Kidney (tissue), 14 donors: ENCODE results near the gene SASH1. TPM values are rescaled to one million over a fixed set of nuclear protein-coding genes. Genes with fewer than 3 reads are reported as not detected.

Source experiments
- DNase-seq, 5 donors: peaks; one replicate each; pipeline ENCODE4 v3.0.0-alpha.2; 2013 to 2020
- FAIRE-seq: peaks from 2 replicates; lab custom pipeline; 2012; peaks lifted over from hg19 to GRCh38; lab: Jason Lieb, UNC
- H3K27ac ChIP-seq, 2 donors: one replicate each; pipeline ENCODE4 v1.7.0; 2013; ENCODE audit warnings: low read depth in 2 of 2, low read length in 2 of 2, inconsistent platforms in 1 of 2
- H3K27me3 ChIP-seq: one replicate; pipeline ENCODE4 v1.7.1; 2013; ENCODE audit warnings: low read length, inconsistent platforms; ENCODE audit not compliant: control insufficient read depth, insufficient read depth
- H3K36me3 ChIP-seq, 3 donors: one replicate each; pipeline versions ENCODE4 v1.7.0 to v1.7.1; 2013; ENCODE audit warnings: low read length in 3 of 3, control low read depth in 1 of 3, inconsistent platforms in 1 of 3; ENCODE audit not compliant: insufficient read depth in 3 of 3, control insufficient read depth in 2 of 3
- H3K4me1 ChIP-seq, 3 donors: one replicate each; pipeline versions ENCODE4 v1.7.0 to v1.7.1; 2013; ENCODE audit warnings: low read length in 3 of 3, inconsistent platforms in 1 of 3, low read depth in 1 of 3; ENCODE audit not compliant: control insufficient read depth in 2 of 3, insufficient read depth in 2 of 3
- H3K4me3 ChIP-seq, 3 donors: one replicate each; pipeline versions ENCODE4 v1.7.0 to v1.8.1; 2013; ENCODE audit warnings: low read length in 3 of 3, control low read depth in 1 of 3, inconsistent platforms in 1 of 3
- H3K9ac ChIP-seq, 3 donors: one replicate each; pipeline versions ENCODE4 v1.7.0 to v1.7.1; 2013; ENCODE audit warnings: low read length in 3 of 3, control low read depth in 1 of 3, inconsistent platforms in 1 of 3
- H3K9me3 ChIP-seq, 3 donors: one replicate each; pipeline versions ENCODE4 v1.7.0 to v1.7.1; 2013; ENCODE audit warnings: low read length in 3 of 3, control low read depth in 1 of 3, inconsistent platforms in 1 of 3; ENCODE audit not compliant: control insufficient read depth in 2 of 3, insufficient read depth in 1 of 3
- intact Hi-C: fragments of 100-400 bp; cut with DNase I; formaldehyde crosslinking; loops from one replicate; pipeline ENCODE4 v1.11.1; 2022
- polyA plus RNA-seq: library from polyadenylated mRNA; stranded (reverse); fragments of 350-450 nt; fragmentation: Illumina TruSeq; extraction: RNeasy Lipid Tissue Mini Kit (QIAGEN cat#74804); gene quantifications from one replicate; pipeline ENCODE4 v1.2.3, GENCODE V29; 2014; ENCODE audit warnings: low read depth, low replicate concordance; ENCODE audit not compliant: insufficient read depth
- total RNA-seq: library from RNA; stranded (reverse); fragmentation: NEBNext Ultra II Directional; extraction: Animal tissue kit (Norgen Biotek cat#: 25700); gene quantifications from one replicate; pipeline ENCODE4 v1.2.1, GENCODE V29; 2021
- TF ChIP-seq, protein P1 (sequence below): IDR thresholded peaks from 3 replicates; pipeline ENCODE4 v1.5.1; 2012; ENCODE audit warnings: mild to moderate bottlenecking, moderate library complexity, borderline replicate concordance; ENCODE audit not compliant: insufficient read depth; ENCODE audit errors: extremely low read depth
- donor health status: control.
- donor health status: control.
- donor health status: control.
- donor health status: control.
- donor health status: control.
- donor health status: DM: yes; HTN: yes; CAD: no.
- donor health status: Normal renal cell carcinoma (clear cell type).

SASH1 gene
- total and polyA plus RNA-seq, 2 donors from 2014 or later = 6.2 to 148 TPM

DNA sequence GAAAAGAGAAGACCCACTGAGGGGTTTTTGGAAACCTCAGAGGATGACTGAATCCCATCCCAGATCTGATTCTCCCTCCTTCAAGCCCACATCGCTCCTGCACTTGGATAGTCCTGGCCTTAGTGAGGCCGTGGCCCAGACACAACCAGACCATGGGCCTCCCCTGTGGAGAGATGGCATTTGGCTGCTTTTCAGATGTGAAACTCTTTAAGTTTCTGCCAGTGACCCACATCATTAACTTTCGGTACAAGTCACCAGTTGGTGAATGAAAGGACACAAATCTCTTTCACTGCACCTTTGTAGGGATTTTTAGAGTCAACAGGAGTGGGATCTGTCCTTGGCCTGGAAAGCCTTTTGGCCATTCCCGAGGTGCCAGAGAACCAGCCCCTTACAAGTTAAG lies 116.6 kb downstream of the SASH1 start:
- Histone ChIP-seq H3K36me3 (no peaks in the 10 kb centered on the region), H3K27ac (no peak overlapping the region), H3K9ac (no peak overlapping the region), H3K4me1 (no peaks in the 10 kb centered on the region), H3K4me3 (no peak overlapping the region), H3K27me3 (no peaks in the 10 kb centered on the region), H3K9me3 (no peaks in the 10 kb centered on the region)
- DNase-seq (no peak), FAIRE-seq (no peak)
- TF ChIP-seq, protein P1, sequence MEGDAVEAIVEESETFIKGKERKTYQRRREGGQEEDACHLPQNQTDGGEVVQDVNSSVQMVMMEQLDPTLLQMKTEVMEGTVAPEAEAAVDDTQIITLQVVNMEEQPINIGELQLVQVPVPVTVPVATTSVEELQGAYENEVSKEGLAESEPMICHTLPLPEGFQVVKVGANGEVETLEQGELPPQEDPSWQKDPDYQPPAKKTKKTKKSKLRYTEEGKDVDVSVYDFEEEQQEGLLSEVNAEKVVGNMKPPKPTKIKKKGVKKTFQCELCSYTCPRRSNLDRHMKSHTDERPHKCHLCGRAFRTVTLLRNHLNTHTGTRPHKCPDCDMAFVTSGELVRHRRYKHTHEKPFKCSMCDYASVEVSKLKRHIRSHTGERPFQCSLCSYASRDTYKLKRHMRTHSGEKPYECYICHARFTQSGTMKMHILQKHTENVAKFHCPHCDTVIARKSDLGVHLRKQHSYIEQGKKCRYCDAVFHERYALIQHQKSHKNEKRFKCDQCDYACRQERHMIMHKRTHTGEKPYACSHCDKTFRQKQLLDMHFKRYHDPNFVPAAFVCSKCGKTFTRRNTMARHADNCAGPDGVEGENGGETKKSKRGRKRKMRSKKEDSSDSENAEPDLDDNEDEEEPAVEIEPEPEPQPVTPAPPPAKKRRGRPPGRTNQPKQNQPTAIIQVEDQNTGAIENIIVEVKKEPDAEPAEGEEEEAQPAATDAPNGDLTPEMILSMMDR = no peak
- intact Hi-C loops = loop anchor here (10.0 kb wide), 1 partner anchor 274 kb away; no protein-coding TSS in a partner anchor

DNA sequence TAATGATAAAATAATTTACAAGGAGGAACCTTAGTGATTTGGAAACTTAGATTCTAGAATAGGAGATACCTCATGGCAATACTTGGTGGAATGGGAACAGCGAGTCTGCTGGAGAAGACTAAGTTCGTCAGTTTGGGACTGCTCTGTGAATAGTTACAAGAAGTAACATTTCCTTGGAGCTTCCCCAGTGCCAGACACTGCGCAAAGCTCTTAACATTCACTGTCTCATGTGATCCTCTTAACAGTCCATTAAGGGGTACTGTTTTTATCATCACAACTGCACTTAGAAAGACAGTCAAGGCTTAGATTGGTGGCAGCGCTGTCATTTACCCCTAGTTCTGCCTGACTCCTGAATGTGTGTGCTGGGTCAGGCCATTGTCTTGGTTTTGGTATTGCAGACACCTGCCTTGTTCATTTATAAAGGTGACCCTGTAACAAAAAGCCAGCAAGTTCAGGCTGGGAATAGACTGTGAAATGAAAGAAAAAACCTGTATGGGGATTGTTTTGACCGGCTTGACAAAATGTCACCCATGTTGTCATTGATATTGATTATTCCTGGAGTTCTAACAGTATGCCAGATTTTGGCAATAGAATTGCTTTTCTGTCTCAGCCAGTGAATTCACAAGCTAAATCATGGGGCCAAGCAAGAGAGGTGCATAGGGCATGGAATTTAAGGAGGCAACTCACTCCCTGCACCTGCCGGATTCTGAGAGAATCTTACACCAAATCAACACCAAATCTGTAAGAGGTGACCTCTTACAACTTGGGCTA lies 118.4 kb downstream of the SASH1 start:
- Histone ChIP-seq H3K4me3 (no peak overlapping the region), H3K9ac (no peak overlapping the region), H3K27me3 (no peaks in the 10 kb centered on the region), H3K4me1 (peaks cover 0 to 5% (median 3%) of the 10 kb centered on the region in 3 donors), H3K27ac (no peak overlapping the region), H3K36me3 (no peaks in the 10 kb centered on the region), H3K9me3 (no peaks in the 10 kb centered on the region)
- TF ChIP-seq, protein P1 = no peak
- DNase-seq (no peak), FAIRE-seq (no peak)
- intact Hi-C loops = no loop called here

GRCh38 chr6:148461986-148462577 lies 119.4 kb downstream of the SASH1 start:
- DNase-seq (no peak), FAIRE-seq (peak; percentile 65)
- TF ChIP-seq, protein P1 = no peak
- Histone ChIP-seq H3K9ac (no peak overlapping the region), H3K4me1 (peaks cover 2 to 7% (median 3%) of the 10 kb centered on the region in 3 donors), H3K27ac (no peak overlapping the region), H3K36me3 (no peaks in the 10 kb centered on the region), H3K27me3 (no peaks in the 10 kb centered on the region), H3K4me3 (no peak overlapping the region), H3K9me3 (no peaks in the 10 kb centered on the region)
- intact Hi-C loops = no loop called here
